Memory B cell (primary cell): ENCODE measurements around the gene DSTYK.
A peak's percentile ranks its signal among the peaks of the same experiment; 100 is the strongest.

ENCODE experiments used
- ATAC-seq: fragments of 150-1000 bp; cut with Tn5 transposase; 2 replicates; pipeline ENCODE4 v1.10.0; 2021; ENCODE audit warnings: low read depth, mild to moderate bottlenecking, moderate library complexity
- DNase-seq, 2 donors: peaks; one replicate each; pipeline ENCODE4 v3.0.0; 2022; ENCODE audit warnings: low spot score in 2 of 2
- H3K27ac Mint-ChIP-seq: one replicate; pipeline ENCODE4 v1.8.0; 2022; ENCODE audit warnings: mild to moderate bottlenecking, moderate library complexity, mixed read lengths
- H3K27me3 Mint-ChIP-seq: one replicate; pipeline ENCODE4 v1.8.0; 2022; ENCODE audit warnings: mixed read lengths
- H3K36me3 Mint-ChIP-seq: one replicate; pipeline ENCODE4 v1.8.0; 2022; ENCODE audit warnings: mild to moderate bottlenecking, mixed read lengths
- H3K4me1 Mint-ChIP-seq: one replicate; pipeline ENCODE4 v1.8.0; 2022; ENCODE audit warnings: mixed read lengths
- H3K4me3 Mint-ChIP-seq: one replicate; pipeline ENCODE4 v1.8.0; 2022; ENCODE audit warnings: mild to moderate bottlenecking, moderate library complexity, mixed read lengths
- H3K9me3 Mint-ChIP-seq: one replicate; pipeline ENCODE4 v1.8.0; 2022; ENCODE audit warnings: mixed read lengths

The DSTYK gene

DNA sequence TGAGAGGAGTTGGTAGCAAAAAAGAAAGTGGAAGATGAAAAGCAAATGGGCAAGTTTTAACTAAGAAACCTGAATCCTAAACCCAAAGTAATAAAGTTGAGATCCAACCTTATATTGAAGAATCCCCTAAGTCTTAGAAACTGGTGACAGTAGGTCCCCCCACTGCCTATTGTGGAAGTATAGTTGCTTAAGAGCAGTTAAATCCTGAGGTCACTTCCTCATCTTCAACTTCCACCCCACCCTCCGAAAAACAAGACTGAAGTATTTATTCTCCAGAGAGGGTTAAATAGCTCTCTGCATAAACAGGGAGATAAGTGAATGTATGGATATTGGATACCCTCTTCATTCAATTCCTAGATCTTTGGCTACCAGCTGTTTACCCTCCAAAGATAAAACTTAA is 3.3 kb upstream of the DSTYK start:
- no peak overlapping the region for H3K4me3 Mint-ChIP-seq
- H3K9me3 Mint-ChIP-seq, result no peaks in the 10 kb centered on the region
- ATAC-seq (no peak), DNase-seq (no peak)
- H3K36me3 Mint-ChIP-seq, result peaks cover 2% of the 10 kb centered on the region
- H3K27me3 Mint-ChIP-seq, result peaks cover 2% of the 10 kb centered on the region
- H3K27ac Mint-ChIP-seq, result no peak overlapping the region
- peaks cover 29% of the 10 kb centered on the region for H3K4me1 Mint-ChIP-seq

DNA sequence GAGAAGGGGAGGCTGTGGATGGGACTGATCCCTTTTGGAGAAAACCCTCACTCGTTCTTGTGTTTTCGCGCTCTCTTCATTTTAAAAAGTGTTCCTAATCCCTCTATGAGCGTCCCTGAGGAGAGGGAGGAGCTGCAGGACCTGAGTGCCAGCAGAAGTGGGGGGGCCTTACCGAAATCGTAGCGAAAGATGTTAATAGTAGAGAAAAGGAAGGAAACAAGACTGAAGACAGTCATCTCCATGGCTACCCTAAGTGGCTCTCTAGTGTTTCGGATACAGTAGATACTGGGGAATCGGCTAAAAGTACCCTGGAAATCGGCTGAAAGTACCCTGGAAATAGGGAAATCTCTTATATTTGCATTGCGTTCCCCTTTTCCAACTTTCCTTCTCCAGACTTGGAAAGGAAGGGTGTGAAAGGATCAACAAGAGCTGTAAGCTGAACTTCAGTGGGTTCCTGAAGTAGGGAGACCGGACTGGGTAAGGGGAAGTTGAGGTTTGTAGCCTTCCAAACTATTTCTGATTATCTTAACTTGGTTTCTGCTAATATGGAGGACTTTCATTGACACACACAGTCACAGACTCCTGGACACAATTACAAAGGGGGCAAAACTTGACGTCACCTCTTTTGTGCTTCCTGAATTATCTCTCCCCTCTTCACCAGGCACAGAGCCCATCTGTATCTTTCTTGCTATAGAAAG is 486 bp upstream of the DSTYK start:
- DNase-seq (no peak), ATAC-seq (peak; percentile 54)
- H3K27me3 Mint-ChIP-seq, result peaks cover under 1% of the 10 kb centered on the region
- H3K9me3 Mint-ChIP-seq, result no peaks in the 10 kb centered on the region
- peaks cover 2% of the 10 kb centered on the region for H3K36me3 Mint-ChIP-seq
- peaks cover 31% of the 10 kb centered on the region for H3K4me1 Mint-ChIP-seq
- peak overlapping the region; percentile 98 for H3K4me3 Mint-ChIP-seq
- H3K27ac Mint-ChIP-seq, result peak overlapping the region; percentile 97

DNA sequence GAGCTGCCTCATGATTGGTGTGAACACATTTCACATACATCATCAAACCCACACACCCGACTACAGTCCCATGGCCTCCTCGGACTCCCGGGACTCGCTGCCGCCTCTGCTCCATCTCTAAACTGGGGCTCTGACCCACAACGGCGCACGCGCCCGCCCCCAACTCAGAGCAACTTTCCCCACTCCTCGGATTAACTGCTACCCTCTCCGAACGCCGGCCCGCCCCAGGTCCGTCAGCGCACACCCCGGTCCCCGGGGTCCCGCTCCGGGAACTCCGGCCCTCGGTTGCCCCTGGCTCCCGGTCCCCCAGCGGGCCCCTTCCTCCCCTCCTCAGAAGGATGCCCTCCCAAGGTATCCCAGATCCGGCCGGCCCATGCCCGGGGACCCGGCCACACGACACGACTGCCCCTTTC is 740 bp downstream of the DSTYK start:
- Mint-ChIP-seq H3K36me3 (peaks cover 2% of the 10 kb centered on the region), H3K27ac (peak overlapping the region; percentile 97), H3K4me1 (peaks cover 31% of the 10 kb centered on the region), H3K27me3 (no peaks in the 10 kb centered on the region), H3K4me3 (peak overlapping the region; percentile 98), H3K9me3 (no peaks in the 10 kb centered on the region)
- DNase-seq, result peak in 1 of 2 donors; percentile 16
- ATAC-seq, result no peak

DNA sequence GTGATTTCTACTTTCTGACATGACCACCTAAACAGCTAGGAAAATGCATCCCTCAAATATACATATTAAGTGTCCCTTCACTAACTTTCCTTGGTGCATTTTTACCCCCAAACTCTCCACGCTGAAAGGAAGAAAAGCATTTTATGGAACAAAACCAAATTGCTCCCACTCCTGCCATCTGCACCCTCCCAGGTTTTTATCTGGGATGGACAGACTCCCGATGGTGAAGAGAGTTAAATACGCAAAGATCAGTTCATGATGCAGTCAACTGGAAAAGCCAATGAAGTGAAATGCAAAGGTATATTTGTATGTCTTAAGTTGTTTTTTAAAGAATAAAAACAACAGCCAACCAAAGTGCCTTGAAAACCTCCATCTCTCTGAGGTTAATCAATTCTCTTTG is 2.7 kb downstream of the DSTYK start:
- Mint-ChIP-seq H3K9me3 (no peaks in the 10 kb centered on the region), H3K36me3 (peaks cover 2% of the 10 kb centered on the region), H3K27me3 (no peaks in the 10 kb centered on the region), H3K4me1 (peaks cover 30% of the 10 kb centered on the region), H3K4me3 (no peak overlapping the region), H3K27ac (no peak overlapping the region)
- no peak for ATAC-seq
- no peak for DNase-seq

DNA sequence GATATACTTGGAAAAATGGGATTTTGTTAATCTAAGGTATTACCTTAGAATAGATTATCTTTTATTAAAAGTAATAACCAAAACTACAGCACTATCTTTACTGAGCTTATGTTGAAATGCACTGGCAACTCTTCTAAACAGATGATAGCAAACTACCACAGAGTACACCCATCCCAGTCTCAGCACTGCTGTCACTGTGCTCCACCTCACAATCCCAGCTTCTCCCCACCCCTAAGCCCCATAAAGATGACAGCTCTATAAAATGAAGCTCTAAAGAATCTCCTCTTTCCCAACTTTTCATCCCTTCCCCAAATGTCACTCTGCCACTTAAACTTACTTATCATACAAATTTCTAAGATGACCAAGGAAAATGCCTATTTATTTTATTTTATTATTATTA is 6.4 kb downstream of the DSTYK start:
- H3K27ac Mint-ChIP-seq, result no peak overlapping the region
- H3K9me3 Mint-ChIP-seq, result no peaks in the 10 kb centered on the region
- H3K4me3 Mint-ChIP-seq, result no peak overlapping the region
- H3K4me1 Mint-ChIP-seq, result peaks cover 18% of the 10 kb centered on the region
- no peak for ATAC-seq
- no peaks in the 10 kb centered on the region for H3K36me3 Mint-ChIP-seq
- DNase-seq, result no peak
- H3K27me3 Mint-ChIP-seq, result no peaks in the 10 kb centered on the region

DNA sequence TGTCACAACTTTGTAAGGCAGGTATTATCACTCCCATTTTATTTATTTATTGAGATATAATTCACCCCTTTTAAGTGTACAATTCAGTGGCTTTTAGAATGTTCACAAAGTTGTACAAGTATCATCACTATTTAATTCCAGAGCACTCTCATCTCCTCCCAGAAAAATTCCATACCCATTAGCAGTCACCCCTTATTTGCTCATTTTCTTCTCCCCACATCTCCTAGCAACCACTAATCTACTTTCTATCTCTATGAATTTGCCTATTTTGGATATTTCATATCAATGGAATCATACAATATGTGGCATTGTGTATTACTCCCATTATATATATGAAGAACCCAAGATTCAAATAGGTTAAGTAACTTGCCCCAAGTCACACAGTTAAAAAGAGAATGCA is 7.0 kb downstream of the DSTYK start:
- H3K36me3 Mint-ChIP-seq, result no peaks in the 10 kb centered on the region
- no peak for ATAC-seq
- H3K27ac Mint-ChIP-seq, result no peak overlapping the region
- H3K27me3 Mint-ChIP-seq, result no peaks in the 10 kb centered on the region
- H3K4me1 Mint-ChIP-seq, result peaks cover 20% of the 10 kb centered on the region
- H3K9me3 Mint-ChIP-seq, result no peaks in the 10 kb centered on the region
- no peak overlapping the region for H3K4me3 Mint-ChIP-seq
- no peak for DNase-seq

DNA sequence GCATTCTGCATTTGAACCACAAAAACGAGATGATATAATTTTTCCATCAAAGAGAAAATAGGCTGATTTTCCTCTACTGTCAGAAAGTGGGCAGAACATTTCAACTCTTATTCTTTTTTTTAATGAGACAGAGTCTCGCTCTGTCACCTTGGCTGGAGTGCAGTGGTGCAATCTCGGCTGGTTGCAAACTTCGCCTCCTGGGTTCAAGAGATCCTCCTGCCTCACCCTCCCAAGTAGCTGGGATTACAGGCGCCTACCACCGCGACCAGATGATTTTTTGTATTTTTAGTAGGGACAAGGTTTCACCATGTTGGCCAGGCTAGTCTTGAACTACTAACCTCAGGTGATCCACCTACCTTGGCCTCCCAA is 11.6 kb downstream of the DSTYK start:
- no peak for DNase-seq
- Mint-ChIP-seq H3K27ac (no peak overlapping the region), H3K36me3 (peaks cover 8% of the 10 kb centered on the region), H3K27me3 (no peaks in the 10 kb centered on the region), H3K4me1 (peaks cover 27% of the 10 kb centered on the region), H3K9me3 (no peaks in the 10 kb centered on the region), H3K4me3 (no peak overlapping the region)
- no peak for ATAC-seq

DNA sequence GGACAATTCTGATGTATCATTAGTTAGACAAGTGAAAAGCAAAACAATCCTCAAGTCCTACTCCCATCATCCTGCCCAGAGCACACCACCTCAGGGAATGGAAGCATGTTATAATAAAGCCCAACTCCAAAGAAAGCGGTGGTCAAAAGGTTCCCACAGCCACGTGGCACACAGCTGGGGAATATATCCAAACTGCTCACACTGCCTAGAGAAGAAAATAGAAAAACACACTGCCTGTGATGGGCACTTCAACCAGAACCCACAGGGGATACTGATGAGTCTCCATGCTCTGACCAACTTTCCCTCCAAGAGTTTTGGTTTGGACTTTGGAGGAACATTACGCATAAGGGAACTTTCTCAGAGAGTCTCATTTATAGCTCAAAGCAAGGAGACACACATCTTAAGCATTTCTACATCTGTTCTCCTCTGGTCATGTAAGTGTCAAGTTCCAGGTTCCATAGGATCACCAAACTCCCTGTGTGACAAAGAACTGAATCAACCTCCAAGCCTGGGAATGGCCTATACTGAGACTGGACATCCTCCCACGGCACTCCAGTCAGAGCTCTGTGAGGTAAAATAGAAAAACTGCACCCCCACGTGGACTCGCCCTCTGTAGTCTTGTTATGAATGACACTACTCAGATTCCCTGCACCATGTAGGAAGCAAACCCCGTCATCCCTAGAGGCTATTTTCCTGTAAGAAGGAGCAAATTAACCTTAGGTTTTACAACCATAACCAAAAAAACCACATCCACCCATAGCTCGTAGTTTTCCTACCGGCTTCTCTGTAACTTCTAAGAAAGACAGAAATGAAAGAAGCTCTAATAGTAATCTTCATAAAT is 12.2 kb downstream of the DSTYK start:
- no peak for ATAC-seq
- no peak for DNase-seq
- Mint-ChIP-seq H3K4me1 (peaks cover 24% of the 10 kb centered on the region), H3K27ac (no peak overlapping the region), H3K27me3 (no peaks in the 10 kb centered on the region), H3K4me3 (no peak overlapping the region), H3K36me3 (peaks cover 8% of the 10 kb centered on the region), H3K9me3 (no peaks in the 10 kb centered on the region)

DNA sequence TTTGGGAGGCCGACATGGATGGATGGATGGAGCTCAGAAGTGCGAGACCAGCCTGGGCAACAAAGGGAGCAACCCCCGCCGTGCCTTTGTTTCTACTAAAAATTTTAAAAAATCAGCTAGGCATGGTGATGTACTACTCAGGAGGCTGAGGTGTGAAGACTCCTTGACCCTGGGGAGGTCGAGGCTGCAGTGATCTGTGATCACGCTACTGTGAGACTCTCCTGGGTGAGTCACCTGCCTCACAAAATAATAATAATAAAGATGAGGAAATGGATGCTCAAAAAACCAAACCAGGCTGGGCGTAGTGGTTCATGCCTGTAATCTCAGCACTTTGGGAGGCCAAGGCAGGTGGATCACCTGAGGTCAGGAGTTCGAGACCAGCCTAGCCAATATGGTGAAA is 19.2 kb downstream of the DSTYK start:
- DNase-seq (no peak), ATAC-seq (no peak)
- H3K4me3 Mint-ChIP-seq, result no peak overlapping the region
- H3K27ac Mint-ChIP-seq, result no peak overlapping the region
- H3K4me1 Mint-ChIP-seq, result peaks cover 28% of the 10 kb centered on the region
- no peaks in the 10 kb centered on the region for H3K27me3 Mint-ChIP-seq
- peaks cover 10% of the 10 kb centered on the region for H3K36me3 Mint-ChIP-seq
- no peaks in the 10 kb centered on the region for H3K9me3 Mint-ChIP-seq

DNA sequence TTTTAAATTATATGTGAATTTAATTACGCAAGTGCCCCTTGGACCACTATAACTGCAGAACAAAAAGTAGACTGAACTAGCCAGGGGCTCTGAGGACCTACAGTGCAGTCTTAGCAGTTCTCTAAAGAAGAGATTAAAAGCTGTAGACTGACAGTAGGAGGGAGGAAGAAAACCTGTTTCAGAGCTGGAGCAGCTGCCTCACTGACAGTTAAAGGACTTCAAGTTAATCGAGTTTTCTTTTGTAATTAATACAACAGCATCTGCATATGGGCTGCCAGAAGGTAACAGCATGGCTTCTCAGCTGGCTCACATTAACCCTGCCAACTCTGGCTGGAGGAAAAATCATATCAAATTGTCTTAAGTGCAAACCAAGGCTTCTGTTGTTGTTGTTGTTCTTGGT is 19.9 kb downstream of the DSTYK start:
- ATAC-seq (no peak), DNase-seq (no peak)
- no peaks in the 10 kb centered on the region for H3K27me3 Mint-ChIP-seq
- peaks cover 13% of the 10 kb centered on the region for H3K36me3 Mint-ChIP-seq
- no peak overlapping the region for H3K4me3 Mint-ChIP-seq
- no peaks in the 10 kb centered on the region for H3K9me3 Mint-ChIP-seq
- no peak overlapping the region for H3K27ac Mint-ChIP-seq
- H3K4me1 Mint-ChIP-seq, result peaks cover 28% of the 10 kb centered on the region

DNA sequence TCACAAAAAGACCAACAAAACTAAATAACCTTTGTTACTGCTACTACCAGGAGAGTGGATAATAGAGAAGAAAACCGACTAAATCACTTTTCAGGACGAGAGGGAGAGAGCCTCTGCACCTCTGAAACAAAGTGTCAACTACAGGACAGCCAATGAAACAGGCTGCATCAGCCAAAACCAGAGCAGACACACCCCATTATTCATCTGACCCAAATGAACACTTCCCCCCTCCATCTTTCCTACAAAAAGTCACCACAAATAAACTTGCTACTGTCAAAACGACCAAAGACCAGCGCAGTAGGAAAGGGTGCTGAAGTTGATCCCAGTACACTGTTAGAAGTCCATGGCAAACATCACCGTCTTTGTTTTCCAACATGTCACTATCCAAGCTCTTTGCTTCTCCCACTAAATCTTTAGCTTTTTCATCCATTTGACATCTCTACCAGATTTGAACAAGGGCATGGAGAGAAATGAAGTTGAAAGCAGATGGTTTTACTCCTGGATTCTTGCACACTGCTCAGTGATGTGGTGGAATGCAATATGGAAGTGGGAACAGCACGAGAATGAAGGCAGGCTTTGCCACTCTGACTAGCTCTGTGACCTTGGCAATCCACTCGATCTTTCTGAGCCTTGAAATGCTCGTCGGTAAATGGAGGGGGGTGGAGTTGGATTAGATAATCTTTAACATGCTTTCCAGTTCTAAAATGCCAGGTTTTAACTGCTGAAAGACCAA is 20.5 kb downstream of the DSTYK start:
- H3K4me1 Mint-ChIP-seq, result peaks cover 28% of the 10 kb centered on the region
- ATAC-seq (no peak), DNase-seq (no peak)
- H3K27ac Mint-ChIP-seq, result no peak overlapping the region
- H3K4me3 Mint-ChIP-seq, result no peak overlapping the region
- H3K36me3 Mint-ChIP-seq, result peaks cover 14% of the 10 kb centered on the region
- H3K9me3 Mint-ChIP-seq, result no peaks in the 10 kb centered on the region
- no peaks in the 10 kb centered on the region for H3K27me3 Mint-ChIP-seq

DNA sequence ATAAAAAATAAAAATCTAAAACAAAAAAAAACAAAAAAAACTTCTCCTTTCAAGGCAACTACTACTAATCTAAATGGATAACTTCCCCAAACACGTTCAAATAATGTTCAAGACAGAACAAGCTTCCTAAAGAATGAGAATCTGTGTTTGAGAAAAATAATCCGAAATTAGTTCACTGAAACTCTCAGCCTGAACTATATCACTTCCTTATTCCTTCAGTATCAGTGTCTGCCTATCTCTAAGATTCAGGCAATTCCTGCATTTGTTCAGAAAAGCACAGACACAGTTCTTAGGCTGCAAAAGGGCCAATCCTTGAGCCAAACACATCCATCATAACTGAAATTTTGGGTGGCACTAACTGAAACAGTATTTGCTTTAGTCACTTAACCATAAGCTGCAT is 22.4 kb downstream of the DSTYK start:
- Mint-ChIP-seq H3K27me3 (no peaks in the 10 kb centered on the region), H3K36me3 (peaks cover 16% of the 10 kb centered on the region), H3K4me1 (peaks cover 21% of the 10 kb centered on the region), H3K4me3 (no peak overlapping the region), H3K9me3 (no peaks in the 10 kb centered on the region), H3K27ac (no peak overlapping the region)
- ATAC-seq (no peak), DNase-seq (no peak)

DNA sequence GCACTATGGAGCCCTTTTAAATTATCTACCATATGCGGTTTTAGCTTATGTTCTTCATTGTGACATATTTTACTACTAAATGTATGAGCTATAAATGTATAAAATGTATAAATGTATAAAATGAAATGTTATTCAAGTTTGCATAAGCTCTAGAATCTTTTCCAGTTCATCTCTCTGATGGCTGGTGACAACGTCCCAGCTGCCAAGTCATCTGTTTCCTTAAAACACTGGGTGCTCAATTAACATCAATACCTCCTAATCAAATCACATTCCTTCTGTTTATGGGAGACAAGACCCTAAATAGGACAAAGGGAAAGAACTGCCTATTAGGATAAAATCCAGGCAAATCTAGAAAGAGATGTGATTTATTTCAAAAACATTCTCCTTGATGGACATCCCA is 22.9 kb downstream of the DSTYK start:
- Mint-ChIP-seq H3K27me3 (no peaks in the 10 kb centered on the region), H3K4me3 (no peak overlapping the region), H3K9me3 (no peaks in the 10 kb centered on the region), H3K36me3 (peaks cover 17% of the 10 kb centered on the region), H3K27ac (no peak overlapping the region), H3K4me1 (peaks cover 21% of the 10 kb centered on the region)
- DNase-seq (no peak), ATAC-seq (no peak)

DNA sequence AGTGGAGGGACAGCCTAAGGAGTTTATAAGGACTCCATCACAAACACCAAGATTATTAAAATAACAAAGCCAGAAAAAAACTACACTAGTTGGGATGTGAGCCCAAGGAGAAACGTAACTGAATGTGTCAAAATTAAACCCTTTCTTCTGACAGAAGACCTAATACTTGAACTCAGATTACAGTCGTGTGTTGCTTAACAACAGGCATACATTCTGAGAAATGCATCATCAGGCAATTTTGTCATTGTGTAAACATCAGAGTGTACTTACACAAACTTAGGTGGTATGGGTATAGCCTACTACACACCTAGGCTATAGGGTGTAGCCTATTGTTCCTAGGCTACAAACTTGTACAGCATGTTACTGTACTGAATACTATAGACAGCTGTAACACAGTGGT is 23.4 kb downstream of the DSTYK start:
- Mint-ChIP-seq H3K27me3 (no peaks in the 10 kb centered on the region), H3K36me3 (peaks cover 18% of the 10 kb centered on the region), H3K27ac (no peak overlapping the region), H3K4me1 (peaks cover 21% of the 10 kb centered on the region), H3K4me3 (no peak overlapping the region), H3K9me3 (no peaks in the 10 kb centered on the region)
- DNase-seq (no peak), ATAC-seq (no peak)
